Measurements from ENCODE around the gene ANP32D.
"Not testable (repeated sequence)": the region's sequence is repeated elsewhere in the genome, so short reads cannot be mapped to it uniquely, and the experiment has no call there.

ANP32D gene

DNA sequence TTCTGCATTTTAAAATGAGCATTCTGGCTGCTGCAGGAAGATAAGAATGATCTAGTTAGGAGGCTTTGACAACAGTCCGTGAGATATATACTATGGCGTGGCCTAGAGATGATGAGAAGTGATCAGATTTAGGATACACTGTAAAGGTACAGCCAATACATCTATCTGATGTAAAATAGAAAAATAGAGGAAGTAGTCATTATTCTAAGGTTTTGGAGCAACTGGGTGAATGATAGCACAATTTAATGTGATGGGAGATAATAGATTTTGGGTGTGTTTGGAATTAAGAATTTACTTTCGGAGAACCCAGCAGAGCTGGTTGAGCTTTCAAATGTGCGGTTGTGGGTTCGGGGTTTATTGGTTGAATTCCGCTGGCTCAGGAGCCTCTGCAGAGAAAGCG is at the start of gene ANP32D:
TSS of gene ANP32D (plus strand) at position 301 of the 400 bp plus-strand sequence. CDS start 106 bp downstream, outside the sequence.
- no peak for DNase-seq (ENCODE audit: low read depth in 3 of 3)

DNA sequence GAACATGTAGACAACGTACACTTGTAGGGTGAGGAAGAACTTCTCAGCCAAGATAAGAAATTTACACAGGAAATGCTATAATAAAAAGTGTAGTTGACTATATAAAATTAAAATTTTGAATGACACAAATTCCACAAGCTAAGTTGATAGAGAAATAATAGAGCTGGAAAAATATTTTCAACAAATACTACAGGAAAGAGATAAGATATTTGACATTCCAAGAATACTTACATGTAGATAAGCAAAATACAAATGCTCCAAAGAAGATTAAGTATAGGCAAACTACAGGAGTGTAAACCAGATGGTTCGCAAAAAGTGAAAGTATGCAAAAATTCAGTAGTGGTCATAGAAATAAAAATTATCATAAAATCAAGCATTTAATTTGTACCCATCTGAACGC is 49.2 kb upstream of the ANP32D start:
- DNase-seq (ENCODE audit: low read depth in 3 of 3): no peak

DNA sequence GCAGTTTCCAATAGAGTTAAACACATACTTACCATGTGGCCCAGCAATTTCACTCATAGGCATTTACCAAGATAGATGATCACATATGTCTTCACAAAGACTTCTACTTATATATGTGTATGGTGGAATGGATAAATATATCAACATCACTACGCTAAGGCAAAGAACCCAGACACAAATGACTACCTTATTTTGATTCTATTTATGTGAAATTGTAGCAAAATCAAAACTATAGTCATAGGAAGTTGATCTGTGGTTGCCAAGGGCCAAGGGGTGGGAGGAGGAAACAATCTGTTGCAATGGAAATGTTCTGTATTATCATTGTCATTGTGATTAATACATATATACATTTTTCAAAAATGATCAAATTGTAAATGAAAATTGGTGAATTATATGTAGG is 47.7 kb upstream of the ANP32D start:
- no peak for DNase-seq (ENCODE audit: low read depth in 3 of 3)

DNA sequence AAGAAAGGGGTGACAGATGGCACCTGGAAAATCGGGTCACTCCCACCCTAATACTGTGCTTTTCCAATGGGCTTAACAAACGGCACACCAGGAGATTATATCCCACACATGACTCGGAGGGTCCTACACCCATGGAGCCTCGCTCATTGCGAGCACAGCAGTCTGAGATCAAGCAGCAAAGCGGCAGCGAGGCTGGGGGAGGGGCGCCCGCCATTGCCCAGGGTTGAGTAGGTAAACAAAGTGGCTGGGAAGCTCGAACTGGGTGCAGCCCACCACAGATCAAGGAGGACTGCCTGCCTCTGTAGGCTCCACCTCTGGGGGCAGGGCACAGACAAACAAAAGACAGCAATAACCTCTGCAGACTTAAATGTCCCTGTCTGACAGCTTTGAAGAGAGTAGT is 38.3 kb upstream of the ANP32D start:
- DNase-seq (ENCODE audit: low read depth in 3 of 3): not testable (repeated sequence)

DNA sequence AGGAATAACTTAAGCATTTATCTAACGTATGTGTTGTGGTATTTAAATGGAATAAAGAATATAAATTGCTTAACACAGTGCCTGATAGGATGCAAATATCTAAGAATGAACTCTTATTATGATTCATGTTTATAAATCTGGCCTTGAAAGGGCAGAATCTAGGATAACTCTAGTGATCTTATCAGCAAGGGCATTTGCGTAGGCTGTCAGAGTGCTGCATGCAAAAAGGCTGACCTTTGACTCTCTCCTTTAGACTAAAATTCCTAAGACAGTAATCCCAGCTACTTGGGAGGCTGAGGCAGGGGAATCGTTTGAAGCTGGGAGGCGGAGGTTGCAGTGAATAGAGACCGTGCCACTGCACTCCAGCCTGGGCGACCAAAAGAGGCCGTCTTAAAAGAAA is 31.3 kb upstream of the ANP32D start:
- DNase-seq (ENCODE audit: low read depth in 3 of 3): no peak

DNA sequence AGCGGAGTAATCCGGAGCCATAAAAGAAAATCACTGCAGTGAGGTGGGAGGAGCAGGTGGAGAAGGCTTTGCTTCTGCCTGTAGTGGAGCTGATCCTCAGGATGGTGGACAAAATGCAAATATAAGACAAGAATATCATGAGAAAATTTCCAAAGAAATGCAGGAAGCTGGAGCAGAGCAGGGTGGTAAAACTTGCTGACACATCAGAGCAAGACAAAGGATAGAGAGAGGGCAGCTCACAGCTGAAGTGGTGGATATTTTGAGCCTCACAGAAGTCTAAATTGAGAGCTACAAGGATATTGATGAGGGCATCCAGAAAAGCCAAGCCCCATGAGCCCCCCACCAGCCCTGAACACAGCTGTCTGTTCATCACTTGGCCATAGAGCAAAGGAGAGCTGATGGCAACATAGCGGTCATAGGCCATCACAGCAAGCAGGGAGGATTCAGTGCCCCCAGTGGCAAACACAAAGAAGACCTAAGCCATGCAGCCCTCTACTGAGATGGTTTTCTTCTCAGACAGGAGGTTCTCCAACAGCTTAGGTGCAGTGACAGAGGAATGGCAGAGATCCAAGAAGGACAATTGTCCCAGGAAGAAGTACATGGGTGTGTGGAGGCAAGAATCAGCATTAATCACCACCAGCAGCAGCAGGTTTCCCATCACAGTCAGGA is 30.0 kb upstream of the ANP32D start:
- no peak for DNase-seq (ENCODE audit: low read depth in 3 of 3)

DNA sequence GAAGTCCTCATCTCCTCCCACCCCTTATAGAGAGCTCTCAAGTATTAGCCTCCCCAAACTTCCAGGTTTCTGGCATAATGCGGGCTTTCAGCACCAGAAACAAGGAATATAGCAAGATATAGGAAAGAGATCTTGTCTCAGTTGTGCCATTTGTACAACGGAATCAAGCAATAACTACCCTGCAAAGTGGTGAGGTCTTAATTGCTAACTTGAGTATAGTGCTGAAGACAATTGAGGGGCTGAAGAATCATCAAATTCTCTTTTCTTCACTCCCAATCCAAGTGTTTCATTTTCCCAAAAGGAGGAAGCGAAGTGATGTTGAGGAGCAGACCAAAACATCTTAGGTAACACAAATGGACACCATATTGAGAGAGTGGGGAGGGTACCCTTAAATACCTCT is 26.8 kb upstream of the ANP32D start:
- DNase-seq (ENCODE audit: low read depth in 3 of 3): no peak

DNA sequence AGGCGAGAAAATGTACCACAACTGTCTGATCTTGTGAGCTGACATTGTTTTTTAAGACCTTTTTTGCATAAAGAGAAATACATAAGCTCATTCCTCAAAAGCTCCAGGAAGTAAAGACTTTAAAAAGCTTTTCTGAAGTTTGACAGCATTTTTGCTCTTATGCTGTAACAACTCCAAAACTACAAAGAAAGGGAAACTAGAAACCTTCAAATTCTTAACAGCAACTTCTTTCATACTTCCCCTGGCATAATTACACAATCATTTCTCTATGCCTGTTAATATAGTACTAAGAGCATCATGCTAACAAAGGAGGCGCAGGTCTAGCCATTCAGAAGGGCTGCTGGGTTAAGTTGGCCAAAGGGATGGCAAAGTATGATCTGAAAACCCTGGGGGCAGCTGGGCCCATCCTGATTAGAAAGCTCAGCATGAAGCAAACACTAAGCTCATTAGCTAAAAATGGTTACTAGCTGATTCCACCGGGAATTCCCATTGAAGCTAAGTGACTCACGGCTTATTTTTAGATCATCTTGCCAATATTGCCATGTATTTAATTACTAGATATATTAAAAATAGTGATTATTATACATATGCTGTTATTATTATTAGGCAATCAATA is 26.1 kb upstream of the ANP32D start:
- no peak for DNase-seq (ENCODE audit: low read depth in 3 of 3)

DNA sequence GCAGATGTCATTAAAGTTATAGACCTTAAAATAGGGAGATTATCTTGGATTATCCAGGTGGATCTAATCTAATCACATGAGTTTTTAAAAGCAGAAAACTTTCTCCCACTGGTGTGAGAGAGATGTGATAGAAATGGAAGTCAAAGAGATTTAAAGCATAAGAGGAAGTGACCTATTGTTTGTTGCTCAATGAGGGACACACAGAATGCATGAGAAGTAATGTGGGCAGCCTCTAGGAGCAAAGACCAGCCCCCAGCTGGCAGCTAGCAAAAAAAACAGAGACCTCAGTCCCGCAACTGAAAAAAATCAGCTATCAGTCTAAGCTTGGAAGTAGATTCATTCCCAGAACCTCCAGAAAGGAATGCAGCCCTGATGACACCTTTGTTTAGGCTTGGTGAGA is 24.6 kb upstream of the ANP32D start:
- DNase-seq (ENCODE audit: low read depth in 3 of 3): no peak

DNA sequence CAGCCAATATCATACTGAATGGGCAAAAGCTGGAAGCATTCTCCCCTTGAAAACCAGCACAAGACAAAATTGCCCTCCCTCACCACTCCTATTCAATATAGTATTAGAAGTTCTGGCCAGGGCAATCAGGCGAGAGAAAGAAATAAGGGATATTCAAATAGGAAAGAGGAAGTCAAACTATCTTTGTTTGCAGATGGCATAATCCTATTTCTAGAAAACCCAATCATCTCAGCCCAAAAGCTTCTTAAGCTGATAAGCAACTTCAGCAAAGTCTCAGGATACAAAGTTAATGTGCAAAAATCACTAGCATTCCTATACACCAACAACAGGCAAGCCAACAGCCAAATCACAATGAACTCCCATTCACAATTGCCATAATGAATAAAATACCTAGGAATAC is 21.0 kb upstream of the ANP32D start:
- DNase-seq (ENCODE audit: low read depth in 3 of 3): no peak

DNA sequence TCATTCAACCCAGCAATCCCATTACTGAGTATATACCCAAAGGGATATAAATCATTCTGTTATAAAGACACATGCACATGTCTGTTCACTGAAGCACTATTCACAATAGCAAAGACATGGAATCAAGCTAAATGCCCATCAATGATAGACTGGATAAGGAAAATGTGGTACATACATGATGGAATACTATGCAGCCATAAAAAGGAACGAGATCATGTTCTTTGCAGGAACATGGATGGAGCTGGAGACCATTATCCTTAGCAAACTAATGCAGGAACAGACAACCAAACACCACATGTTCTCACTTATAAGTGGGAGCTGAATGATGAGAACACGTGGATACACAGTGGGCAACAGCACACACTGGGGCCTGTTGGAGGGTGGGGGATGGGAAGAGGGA is 19.4 kb upstream of the ANP32D start:
- DNase-seq (ENCODE audit: low read depth in 3 of 3): not testable (repeated sequence)

DNA sequence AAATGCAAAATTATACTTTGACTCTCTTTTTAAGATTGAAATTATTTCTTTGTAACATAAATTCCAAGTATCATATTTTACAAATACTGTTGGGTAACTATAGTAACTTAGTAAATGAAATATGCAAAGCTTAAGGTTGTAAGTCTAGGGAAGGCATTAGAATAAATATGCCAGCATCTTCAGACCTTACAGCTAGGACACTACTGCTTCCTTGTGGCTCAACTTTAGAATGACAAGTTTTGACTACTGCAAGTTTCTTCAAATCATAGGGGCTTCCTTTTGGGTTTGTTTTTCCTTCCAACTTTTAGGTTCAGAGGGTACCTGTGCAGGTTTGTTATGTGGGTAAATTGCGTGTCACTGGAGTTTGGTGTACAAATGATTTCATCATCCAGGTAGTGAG is 17.7 kb upstream of the ANP32D start:
- DNase-seq (ENCODE audit: low read depth in 3 of 3): no peak

DNA sequence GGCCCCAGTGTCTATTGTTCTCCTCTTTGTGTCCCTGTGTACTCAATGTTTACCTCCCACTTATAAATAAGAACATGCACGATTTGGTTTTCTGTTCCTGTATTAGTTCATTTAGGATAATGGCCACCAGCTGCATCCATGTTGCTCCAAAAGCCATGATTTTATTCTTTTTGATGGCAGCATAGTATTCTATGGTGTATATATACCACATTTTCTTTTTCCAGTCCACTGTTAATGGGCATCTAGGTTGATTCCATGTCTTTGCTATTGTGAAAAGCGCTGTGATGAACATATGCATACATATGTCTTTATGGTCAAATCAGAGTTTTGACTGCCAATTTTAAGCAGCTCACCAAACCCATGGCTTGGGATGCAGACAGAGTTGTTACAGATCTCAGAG is 17.2 kb upstream of the ANP32D start:
- DNase-seq (ENCODE audit: low read depth in 3 of 3): no peak

DNA sequence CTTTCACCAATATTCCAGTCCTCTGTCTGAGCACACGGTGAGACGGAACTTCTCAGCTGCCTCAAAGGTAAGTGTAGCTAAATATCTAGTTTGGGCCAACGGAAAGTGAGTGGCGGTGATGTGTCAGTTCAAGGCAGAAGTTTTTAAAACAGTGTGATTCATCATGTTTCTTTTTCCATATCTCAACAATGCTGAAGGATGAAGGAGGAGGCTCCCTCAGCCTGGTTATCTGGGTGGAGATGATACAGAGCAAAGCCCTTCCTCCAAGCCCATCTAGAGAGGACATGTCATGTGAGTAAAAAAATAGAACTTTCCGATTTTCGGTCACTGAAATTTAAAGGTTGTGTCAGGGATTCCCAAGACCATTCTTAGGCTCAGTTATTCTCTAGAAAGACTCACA is 13.1 kb upstream of the ANP32D start:
- no peak for DNase-seq (ENCODE audit: low read depth in 3 of 3)

DNA sequence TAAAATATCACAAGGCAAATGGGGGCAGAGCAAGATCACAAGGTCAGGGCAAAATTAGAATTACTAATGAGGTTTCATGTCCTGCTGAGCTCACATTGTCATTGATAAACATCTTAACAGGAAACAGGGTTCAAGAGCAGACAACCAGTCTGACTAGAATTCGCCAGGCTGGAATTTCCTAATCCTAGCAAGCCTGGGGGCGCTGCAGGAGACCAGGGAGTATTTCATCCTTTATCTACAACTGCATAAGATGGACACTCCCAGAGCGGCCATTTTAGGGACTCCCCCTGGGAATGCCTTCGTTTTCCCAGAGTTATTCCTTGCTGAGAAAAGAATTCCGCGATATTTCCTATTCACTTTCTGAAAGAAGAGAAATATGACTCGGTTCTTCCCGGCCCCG is 3.3 kb upstream of the ANP32D start:
- not testable (repeated sequence) for DNase-seq (ENCODE audit: low read depth in 3 of 3)

DNA sequence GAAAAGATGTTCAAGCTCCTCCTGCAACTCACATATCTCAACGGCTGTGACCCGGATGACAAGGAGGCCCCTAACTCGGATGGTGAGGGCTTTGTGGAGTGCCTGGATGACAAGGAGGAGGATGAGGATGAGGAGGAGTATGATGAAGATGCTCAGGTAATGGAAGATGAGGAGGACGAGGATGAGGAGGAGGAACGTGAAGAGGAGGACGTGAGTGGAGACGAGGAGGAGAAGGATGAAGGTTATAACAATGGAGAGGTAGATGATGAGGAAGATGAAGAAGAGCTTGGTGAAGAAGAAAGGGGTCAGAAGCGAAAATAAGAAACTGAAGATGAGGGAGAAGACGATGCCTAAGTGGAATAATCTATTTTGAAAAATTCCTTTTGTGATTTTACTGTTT is 702 bp downstream of the ANP32D start:
- no peak for DNase-seq (ENCODE audit: low read depth in 3 of 3)

DNA sequence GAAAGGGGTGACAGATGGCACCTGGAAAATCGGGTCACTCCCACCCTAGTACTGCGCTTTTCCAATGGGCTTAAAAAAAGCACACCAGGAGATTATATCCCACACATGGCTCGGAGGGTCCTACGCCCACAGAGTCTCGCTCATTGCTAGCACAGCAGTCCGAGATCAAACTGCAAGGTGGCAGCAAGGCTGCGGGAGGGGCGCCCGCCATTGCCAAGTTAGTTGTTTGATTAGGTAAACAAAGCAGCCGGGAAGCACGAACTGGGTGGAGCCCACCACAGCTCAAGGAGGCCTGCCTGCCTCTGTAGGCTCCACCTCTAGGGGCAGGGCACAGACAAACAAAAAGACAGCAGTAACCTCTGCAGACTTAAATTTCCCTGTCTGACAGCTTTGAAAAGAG is 2.1 kb downstream of the ANP32D start:
- DNase-seq (ENCODE audit: low read depth in 3 of 3): not testable (repeated sequence)

DNA sequence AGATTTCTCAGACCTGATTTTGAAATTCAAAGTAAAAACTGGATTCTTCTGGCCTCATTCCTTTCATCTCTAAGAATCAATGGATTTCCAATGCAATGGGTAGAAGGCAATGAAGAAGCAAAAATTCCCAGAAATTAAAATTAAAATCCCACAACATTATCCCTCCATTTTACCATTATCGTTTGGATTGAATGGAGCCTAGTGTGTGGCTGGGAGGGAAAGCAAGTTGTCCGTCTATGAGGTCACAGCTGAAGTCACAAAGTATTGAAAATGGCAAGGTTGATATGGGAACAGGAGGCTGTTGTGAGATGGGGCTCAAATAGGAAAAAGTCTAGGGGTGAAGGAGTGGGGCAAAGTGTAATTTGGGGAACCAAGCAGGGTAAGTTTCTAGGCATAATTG is 9.8 kb downstream of the ANP32D start, which contains the start of gene C12orf54:
TSS of gene C12orf54 (plus strand) at position 301 of the 400 bp plus-strand sequence. CDS start 799 bp downstream, outside the sequence.
- DNase-seq (ENCODE audit: low read depth in 3 of 3): no peak

DNA sequence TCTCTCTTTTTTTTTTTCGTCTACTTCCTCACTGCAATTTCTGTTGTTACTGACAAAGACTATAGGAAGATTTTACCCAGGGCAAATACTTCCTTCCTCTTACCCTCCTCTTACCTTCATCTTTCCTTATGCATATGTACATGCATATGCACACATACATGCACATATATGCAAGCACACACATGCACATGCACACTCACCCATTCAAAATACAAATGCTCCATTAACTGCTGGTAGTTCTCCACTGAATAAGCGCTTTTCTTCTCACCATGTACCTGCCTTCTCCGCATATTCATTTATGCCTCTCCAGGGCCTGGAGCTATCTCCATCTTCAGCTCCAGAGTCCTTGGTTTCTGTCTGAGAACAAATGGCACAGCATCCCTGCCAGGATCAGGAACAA is 10.6 kb downstream of the ANP32D start:
- no peak for DNase-seq (ENCODE audit: low read depth in 3 of 3)

DNA sequence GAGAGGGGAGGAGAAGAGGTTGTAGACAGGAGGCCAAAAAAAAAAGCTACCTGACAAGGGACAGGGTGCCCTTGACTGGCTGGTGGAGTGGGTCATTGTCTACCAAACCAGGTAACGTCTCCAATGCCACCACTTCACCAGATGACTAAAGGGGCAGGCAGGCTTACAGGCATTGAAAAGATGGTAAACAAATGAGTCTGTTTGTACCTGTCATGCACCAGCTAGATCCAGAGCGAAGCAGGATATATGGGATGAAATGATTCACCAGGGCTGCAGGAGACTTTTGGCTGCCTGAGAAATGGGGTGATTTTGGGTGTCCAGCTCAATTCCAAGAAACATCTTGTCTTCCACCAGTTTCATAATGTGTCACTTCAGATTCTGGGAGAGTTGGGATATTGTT is 13.9 kb downstream of the ANP32D start:
- DNase-seq (ENCODE audit: low read depth in 3 of 3): no peak

DNA sequence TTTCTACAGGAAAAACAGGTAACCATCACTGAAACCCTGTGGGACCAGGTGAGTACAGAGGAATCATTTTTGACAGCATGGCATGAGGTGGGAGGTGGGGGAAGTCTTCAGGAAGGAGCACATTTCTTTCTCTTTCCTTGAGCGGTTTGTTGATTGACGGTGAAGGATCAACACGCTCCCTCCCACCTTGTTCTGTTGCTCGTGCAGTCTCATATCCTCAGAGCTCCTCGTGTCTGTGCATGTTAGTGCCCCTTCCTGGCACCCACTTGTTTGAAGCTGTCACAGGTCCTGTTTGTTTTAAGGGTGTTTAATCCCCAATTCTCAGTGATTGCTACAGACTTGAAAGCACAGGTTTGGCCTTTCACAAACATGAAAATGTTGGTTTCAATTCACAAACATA is 14.3 kb downstream of the ANP32D start:
- no peak for DNase-seq (ENCODE audit: low read depth in 3 of 3)

DNA sequence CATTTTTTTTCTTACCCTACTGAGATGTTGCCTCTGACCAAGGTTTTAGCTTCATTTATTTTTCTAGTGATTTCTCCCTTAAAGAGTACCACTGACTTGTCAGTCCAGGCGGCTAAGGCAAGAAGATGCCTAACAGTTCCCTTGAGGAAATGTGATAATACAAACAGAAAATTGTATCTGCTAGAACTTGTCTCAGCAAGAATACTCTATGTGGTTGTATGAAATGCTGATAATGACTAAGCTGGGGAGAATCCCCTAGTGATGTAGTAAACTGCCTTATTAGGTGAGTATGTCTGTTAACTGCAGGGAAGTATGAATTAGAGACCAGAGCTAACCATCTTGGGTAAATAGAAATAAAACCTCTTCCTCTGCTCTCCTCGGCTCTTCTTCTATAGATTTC is 16.7 kb downstream of the ANP32D start:
- no peak for DNase-seq (ENCODE audit: low read depth in 3 of 3)

DNA sequence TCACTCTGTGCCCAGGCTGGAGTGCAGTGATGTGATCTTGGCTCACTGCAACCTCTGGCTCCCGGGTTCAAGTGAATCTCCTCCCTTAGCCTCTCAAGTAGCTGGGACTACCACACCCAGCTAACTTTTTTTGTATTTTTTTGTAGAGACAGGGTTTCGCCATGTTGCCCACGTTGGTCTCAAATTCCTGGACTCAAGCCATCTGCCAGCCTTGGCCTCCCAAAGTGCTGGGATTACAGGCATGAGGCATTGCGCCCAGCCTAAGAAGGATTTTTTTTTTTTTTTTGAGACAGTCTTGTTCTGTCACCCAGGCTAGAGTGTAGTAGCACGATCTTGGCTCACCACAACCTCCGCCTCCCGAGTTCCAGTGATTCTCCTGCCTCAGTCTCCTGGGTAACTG is 17.1 kb downstream of the ANP32D start:
- DNase-seq (ENCODE audit: low read depth in 3 of 3): not testable (repeated sequence)

DNA sequence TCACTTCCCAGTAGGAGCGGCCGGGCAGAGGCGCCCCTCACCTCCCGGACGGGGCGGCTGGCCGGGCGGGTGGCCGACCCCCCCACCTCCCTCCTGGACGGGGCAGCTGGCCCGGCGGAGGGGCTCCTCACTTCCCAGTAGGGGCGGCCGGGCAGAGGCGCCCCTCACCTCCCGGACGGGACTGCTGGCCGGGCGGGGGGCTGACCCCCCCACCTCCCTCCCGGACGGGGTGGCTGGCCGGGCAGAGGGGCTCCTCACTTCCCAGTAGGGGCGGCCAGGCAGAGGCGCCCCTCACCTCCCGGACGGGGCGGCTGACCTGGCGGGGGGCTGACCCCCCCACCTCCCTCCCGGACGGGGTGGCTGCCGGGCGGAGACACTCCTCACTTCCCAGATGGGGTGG is 27.9 kb downstream of the ANP32D start:
- not testable (repeated sequence) for DNase-seq (ENCODE audit: low read depth in 3 of 3)
